DMS153 treated with DMSO at 0.1 percent for 48 hours (cell line): ENCODE data around the gene MALRD1.
"Not testable (repeated sequence)": the region's sequence is repeated elsewhere in the genome, so short reads cannot be mapped to it uniquely, and the experiment has no call there.

ENCODE experiments used
- DNase-seq: peaks from one replicate; lab custom pipeline; 2025; ENCODE audit not compliant: unreplicated experiment; lab: John Stamatoyannopoulos, UW

MALRD1 gene

GRCh38 chr10:19704544-19704943 lies 655.9 kb downstream of the MALRD1 start:
- DNase-seq, result no peak

DNA sequence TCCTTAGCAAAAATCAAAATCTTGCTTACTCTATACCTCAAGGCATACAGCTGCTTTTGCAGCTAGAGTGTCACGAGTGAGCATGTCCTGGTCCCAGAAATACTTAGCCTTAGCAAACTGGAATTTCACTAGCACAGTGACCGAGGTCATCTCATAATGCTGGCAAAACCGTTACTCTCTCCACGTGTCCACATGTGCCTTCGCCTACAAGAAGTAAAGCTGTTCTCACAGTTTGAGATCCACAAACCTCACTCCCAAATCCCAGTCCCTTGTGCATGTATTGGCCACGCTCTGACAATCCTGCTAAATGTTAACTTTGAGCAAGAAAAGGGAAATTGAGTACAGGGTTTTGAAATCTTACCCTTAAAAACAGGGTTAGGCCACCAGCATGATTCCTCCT lies 656.6 kb downstream of the MALRD1 start:
- DNase-seq, result no peak

DNA sequence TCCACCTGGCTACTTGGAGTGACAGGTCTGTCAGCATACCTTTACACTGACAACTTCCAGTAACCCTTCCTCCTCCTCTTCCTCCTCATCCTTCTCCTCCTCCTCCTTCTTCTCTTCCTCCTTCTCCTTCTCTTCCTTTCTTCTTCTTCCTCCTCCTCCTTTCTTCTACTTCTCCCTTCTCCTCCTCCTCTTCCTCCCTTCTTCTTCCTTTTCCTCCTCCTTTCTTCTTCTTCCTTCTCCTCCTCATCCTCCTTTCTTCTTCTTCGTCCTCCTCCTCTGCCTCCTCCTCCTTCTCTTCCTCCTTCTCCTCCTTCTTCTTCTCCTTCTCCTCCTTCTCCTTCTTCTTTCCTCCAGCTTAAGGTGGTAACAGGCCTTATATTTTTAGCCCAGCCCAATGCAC lies 658.3 kb downstream of the MALRD1 start:
- DNase-seq, result no peak

- DNase-seq, result no peak
Observed at GRCh38 chr10:19707376-19707775, 658.8 kb downstream of the MALRD1 start.

- no peak for DNase-seq
Observed at GRCh38 chr10:19708031-19708430, 659.4 kb downstream of the MALRD1 start.

DNA sequence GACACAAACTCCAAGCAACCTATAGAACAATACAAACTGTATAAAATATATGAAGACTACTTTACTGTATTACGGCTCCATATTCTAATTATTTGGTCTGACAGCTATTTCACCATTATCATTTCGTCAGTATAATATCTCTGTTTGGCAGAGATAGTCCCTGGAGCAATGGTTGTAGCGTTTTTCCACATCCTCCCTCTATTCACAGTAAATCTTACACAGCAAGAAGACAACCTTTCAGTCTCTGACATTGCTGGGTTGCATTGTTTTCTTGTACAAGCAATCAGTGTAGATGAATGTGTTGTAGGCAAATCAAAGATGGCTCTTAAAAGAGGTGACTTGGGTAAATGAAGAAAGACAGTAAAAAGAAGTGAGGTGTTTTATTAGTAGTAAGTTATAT lies 662.0 kb downstream of the MALRD1 start:
- no peak for DNase-seq

- no peak for DNase-seq
Observed at GRCh38 chr10:19713159-19713558, 664.6 kb downstream of the MALRD1 start.

- no peak for DNase-seq
Observed at GRCh38 chr10:19713800-19714525, 665.4 kb downstream of the MALRD1 start.

DNA sequence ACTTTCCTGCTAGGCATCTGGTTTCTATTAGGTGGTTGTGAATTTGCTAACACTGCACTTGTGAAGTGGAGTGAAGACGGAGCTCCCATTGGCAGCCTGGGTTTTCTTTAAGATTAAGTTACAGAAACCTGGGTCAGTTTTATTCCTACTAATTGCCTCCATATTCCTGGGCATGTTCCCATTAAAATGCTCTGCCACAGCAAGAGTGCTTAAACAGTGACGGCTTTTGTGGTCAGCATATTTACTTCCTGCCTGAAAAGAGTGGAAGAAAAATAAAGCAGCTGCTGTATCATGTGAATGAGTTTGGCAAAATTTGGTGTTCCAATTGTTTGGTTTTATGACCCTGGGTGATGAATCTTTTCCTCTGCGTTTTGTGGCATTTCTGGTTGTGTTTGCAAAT lies 670.7 kb downstream of the MALRD1 start:
- DNase-seq, result peak; percentile 14

GRCh38 chr10:19724287-19724686 lies 675.7 kb downstream of the MALRD1 start:
- no peak for DNase-seq

GRCh38 chr10:19728376-19728775 lies 679.8 kb downstream of the MALRD1 start:
- DNase-seq, result no peak

DNA sequence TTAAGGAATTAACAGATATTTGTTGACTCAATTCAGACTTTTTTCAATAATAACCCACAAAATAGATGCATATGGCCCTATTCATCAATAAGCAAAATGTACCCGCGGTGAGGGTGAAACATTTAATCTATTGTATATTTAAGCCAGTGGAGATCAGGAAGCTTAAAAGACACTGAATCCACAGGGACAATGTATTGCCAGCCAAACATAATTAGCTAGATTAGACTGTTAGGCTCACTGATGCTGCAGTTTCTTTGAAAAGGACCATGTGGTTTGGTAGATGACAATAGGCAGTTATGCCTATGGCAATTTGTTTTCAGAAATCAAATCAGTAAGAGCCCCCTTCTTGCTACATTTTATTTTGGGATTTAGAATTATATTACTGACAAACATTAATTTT lies 680.4 kb downstream of the MALRD1 start:
- DNase-seq, result no peak

DNA sequence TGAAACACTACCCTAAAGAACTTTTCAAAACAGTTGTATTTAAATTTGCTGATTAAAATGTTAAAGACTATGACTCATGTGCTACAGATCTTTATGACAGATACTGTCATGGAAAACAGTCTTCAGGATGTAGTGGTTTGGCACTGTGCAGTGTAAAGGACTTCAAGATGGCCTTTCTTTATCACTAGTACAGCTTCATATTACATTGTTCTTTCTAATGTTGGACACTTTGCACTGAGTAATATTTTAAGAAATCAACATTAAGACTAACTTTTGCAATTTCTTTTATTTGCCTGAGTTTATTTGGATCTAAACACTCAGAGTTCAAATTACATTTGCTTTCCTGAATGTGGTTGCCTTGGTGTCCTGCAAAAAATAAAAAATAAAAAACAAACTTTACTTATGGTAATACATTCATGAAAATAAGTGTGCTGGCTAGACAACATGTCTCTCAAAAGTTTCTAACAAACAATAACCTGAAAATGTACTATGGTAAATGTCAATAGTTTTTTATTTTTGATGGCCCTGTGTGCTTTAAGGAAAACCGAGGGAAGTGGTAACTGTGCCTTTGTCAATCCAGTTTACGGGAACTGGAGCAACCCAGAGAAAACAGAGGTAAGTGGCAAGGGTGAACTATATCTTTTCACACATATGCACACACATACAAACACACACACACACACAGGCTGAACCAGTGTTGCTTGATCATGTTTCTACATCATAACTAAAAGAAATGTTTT lies 681.7 kb downstream of the MALRD1 start:
- no peak for DNase-seq

DNA sequence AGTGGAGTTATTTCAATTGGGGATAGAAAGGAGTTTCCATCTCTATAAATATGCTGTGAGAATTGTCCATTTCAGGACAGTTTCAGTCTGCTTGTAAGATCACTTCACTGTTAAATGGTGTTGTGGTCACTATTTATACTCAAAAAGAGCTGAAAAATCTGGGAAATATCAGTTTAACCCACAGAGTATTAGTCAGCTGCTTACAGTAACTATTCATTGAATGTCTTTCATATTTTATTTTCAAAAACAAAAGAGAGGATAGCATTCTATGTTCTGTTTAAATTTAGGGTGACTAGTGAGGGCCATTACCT lies 682.3 kb downstream of the MALRD1 start:
- DNase-seq, result no peak

GRCh38 chr10:19731560-19731959 lies 683.0 kb downstream of the MALRD1 start:
- DNase-seq, result no peak

GRCh38 chr10:19738440-19738839 lies 689.8 kb downstream of the MALRD1 start:
- no peak for DNase-seq

GRCh38 chr10:19739232-19739631 lies 690.6 kb downstream of the MALRD1 start:
- DNase-seq, result not testable (repeated sequence)

DNA sequence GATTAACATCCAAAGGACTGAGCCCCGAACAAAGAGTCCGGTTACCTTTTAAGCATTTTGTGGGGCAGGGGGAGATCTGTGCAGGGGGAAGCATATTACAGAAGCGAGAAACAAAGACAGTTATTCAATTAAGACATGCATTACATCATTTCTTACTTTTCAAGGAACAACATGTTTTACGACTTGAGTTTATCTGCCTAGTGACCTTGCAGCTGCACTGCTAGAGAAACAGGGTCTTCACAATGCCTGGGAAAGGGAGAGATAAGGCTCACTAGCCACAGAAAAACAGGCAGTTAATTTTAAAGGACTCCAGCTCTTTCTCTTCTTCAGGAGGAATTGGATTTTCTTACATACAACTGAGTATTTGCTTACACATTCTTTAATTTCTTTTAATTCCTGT lies 693.5 kb downstream of the MALRD1 start:
- DNase-seq, result not testable (repeated sequence)

DNA sequence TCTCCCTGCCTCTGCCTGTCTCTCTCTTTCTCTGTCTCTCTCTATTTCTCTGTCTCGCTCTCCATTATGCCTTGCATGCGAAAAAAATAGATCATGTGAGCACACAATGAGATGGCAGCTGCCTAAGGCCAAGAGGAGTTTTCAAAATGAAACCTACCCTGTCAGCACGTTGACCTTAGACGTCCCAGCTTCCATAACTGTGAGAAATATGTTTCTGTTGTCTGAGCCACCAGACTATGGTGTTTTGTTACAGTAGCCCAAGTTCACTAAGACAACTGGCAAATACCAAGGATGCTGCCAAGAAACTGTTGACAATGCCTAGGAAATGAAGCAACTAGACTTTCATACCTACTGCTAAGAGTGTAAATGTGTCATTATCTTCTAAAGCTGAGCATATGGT lies 697.1 kb downstream of the MALRD1 start:
- no peak for DNase-seq

- DNase-seq, result no peak
Observed at GRCh38 chr10:19749185-19749729, 700.7 kb downstream of the MALRD1 start.

GRCh38 chr10:19750972-19751371 lies 702.4 kb downstream of the MALRD1 start:
- DNase-seq, result no peak

DNA sequence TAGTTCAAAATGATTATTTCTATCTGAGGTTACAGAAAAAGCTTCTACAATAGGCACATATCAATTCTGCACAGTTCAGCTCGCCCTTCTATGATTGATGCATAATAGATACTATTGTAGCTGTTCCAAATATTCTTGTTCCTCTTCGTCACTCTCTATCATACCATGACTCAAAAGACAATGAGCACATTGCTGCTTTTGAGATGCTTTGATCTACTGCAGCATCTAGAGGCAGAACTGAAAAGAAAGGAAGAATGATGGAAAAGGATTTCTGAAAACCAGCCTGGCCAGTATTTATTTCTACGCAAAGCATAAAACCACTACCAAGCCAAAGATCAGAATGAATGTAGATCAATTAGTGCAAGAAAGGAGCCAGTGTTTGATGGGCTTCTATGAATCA lies 708.3 kb downstream of the MALRD1 start:
- no peak for DNase-seq

GRCh38 chr10:19762026-19762425 lies 713.4 kb downstream of the MALRD1 start:
- no peak for DNase-seq
